ENCODE measurements around the gene MEGF10.

MEGF10 gene

GRCh38 chr5:127415034-127415433 lies 124.4 kb downstream of the MEGF10 start:
- Histone ChIP-seq H3K27ac (ENCODE audit: poor library complexity, severe bottlenecking) (no peak overlapping the region), H3K36me3 (ENCODE audit: low read depth) (no peaks in the 10 kb centered on the region), H3K4me3 (ENCODE audit: severe bottlenecking) (no peak overlapping the region), H3K27me3 (ENCODE audit: insufficient read depth, poor library complexity, severe bottlenecking) (peaks cover 16% of the 10 kb centered on the region), H3K9me3 (ENCODE audit: severe bottlenecking) (no peaks in the 10 kb centered on the region), H3K4me1 (ENCODE audit: insufficient read depth, poor library complexity, severe bottlenecking) (no peaks in the 10 kb centered on the region)
- no peak for TF ChIP-seq CTCF (IDR thresholded peaks at IDR 0.05; ENCODE audit: poor library complexity, severe bottlenecking)
- no peak for ATAC-seq (ENCODE audit: low read depth)
- no peak for DNase-seq (ENCODE audit: low spot score)

- no peaks in the 10 kb centered on the region for H3K4me1 ChIP-seq (ENCODE audit: insufficient read depth, poor library complexity, severe bottlenecking)
- no peak for TF ChIP-seq CTCF (IDR thresholded peaks at IDR 0.05; ENCODE audit: poor library complexity, severe bottlenecking)
- DNase-seq (ENCODE audit: low spot score) (no peak), ATAC-seq (ENCODE audit: low read depth) (no peak)
- no peak overlapping the region for H3K27ac ChIP-seq (ENCODE audit: poor library complexity, severe bottlenecking)
- no peaks in the 10 kb centered on the region for H3K36me3 ChIP-seq (ENCODE audit: low read depth)
- H3K9me3 ChIP-seq (ENCODE audit: severe bottlenecking) = no peaks in the 10 kb centered on the region
- peaks cover 19% of the 10 kb centered on the region for H3K27me3 ChIP-seq (ENCODE audit: insufficient read depth, poor library complexity, severe bottlenecking)
- H3K4me3 ChIP-seq (ENCODE audit: severe bottlenecking) = no peak overlapping the region
Measured at GRCh38 chr5:127416906-127417305, 126.3 kb downstream of the MEGF10 start.

DNA sequence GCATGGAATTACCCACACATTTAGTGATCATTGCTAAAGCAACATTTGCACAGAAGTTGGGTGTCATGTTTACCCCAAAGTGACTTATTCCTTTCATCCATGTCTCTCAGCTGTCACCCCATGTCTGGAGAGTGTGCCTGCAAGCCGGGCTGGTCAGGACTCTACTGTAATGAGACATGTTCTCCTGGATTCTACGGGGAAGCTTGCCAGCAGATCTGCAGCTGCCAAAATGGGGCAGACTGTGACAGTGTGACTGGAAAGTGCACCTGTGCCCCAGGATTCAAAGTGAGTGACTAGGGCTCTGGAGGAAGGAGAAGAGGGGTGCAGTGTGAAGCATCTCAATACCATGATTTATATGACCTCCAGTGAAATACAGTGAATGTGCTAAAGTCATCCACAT lies 126.9 kb downstream of the MEGF10 start:
- H3K27me3 ChIP-seq (ENCODE audit: insufficient read depth, poor library complexity, severe bottlenecking) = peaks cover 19% of the 10 kb centered on the region
- no peak for ATAC-seq (ENCODE audit: low read depth)
- H3K27ac ChIP-seq (ENCODE audit: poor library complexity, severe bottlenecking) = no peak overlapping the region
- no peak overlapping the region for H3K4me3 ChIP-seq (ENCODE audit: severe bottlenecking)
- no peaks in the 10 kb centered on the region for H3K9me3 ChIP-seq (ENCODE audit: severe bottlenecking)
- no peak for TF ChIP-seq CTCF (IDR thresholded peaks at IDR 0.05; ENCODE audit: poor library complexity, severe bottlenecking)
- H3K36me3 ChIP-seq (ENCODE audit: low read depth) = no peaks in the 10 kb centered on the region
- no peak for DNase-seq (ENCODE audit: low spot score)
- no peaks in the 10 kb centered on the region for H3K4me1 ChIP-seq (ENCODE audit: insufficient read depth, poor library complexity, severe bottlenecking)

- Histone ChIP-seq H3K4me1 (ENCODE audit: insufficient read depth, poor library complexity, severe bottlenecking) (no peaks in the 10 kb centered on the region), H3K27ac (ENCODE audit: poor library complexity, severe bottlenecking) (no peak overlapping the region), H3K4me3 (ENCODE audit: severe bottlenecking) (no peak overlapping the region), H3K27me3 (ENCODE audit: insufficient read depth, poor library complexity, severe bottlenecking) (peaks cover 19% of the 10 kb centered on the region), H3K9me3 (ENCODE audit: severe bottlenecking) (no peaks in the 10 kb centered on the region), H3K36me3 (ENCODE audit: low read depth) (no peaks in the 10 kb centered on the region)
- TF ChIP-seq CTCF (IDR thresholded peaks at IDR 0.05; ENCODE audit: poor library complexity, severe bottlenecking) = no peak
- DNase-seq (ENCODE audit: low spot score) = no peak
- no peak for ATAC-seq (ENCODE audit: low read depth)
Measured at GRCh38 chr5:127418367-127418766, 127.8 kb downstream of the MEGF10 start.

DNA sequence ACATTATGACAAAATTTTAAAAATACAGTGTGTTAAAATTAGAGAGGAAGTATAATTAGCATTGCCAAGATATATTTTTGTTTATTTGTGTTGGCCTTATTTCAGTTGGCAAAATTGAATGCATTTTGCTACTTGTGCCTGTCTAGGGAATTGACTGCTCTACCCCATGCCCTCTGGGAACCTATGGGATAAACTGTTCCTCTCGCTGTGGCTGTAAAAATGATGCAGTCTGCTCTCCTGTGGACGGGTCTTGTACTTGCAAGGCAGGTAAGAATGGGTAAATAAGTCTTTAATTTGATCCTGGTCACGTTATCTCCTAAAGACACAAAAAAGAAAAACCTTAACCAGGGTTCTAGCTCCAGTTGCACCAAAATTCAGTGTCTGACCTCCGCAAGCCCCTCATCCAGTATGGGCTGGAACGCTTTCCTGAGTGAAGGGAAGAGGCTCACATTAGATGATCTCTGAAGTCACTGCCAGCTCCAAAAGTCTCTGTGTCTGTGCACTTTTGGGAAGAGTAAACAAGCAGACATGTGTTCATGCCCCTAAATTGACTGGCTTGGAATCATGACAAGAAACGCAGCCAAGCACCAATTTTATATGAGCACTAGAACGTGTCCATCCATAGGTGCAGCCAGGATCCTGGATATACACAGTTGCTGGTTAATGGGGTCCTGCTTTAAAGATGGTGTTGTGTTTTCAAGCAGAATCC lies 128.5 kb downstream of the MEGF10 start:
- Histone ChIP-seq H3K4me3 (ENCODE audit: severe bottlenecking) (no peak overlapping the region), H3K27me3 (ENCODE audit: insufficient read depth, poor library complexity, severe bottlenecking) (peaks cover 19% of the 10 kb centered on the region), H3K9me3 (ENCODE audit: severe bottlenecking) (no peaks in the 10 kb centered on the region), H3K27ac (ENCODE audit: poor library complexity, severe bottlenecking) (no peak overlapping the region), H3K4me1 (ENCODE audit: insufficient read depth, poor library complexity, severe bottlenecking) (no peaks in the 10 kb centered on the region), H3K36me3 (ENCODE audit: low read depth) (no peaks in the 10 kb centered on the region)
- ATAC-seq (ENCODE audit: low read depth) = no peak
- TF ChIP-seq CTCF (IDR thresholded peaks at IDR 0.05; ENCODE audit: poor library complexity, severe bottlenecking) = no peak
- no peak for DNase-seq (ENCODE audit: low spot score)
